Hematopoietic multipotent progenitor cell (in vitro differentiated cells): ENCODE data around the gene TM4SF20. TPM values are rescaled to one million over a fixed set of nuclear protein-coding genes. Genes with fewer than 3 reads are reported as not detected.

Experiments
- DNase-seq, 3 donors: peaks; one replicate each; pipeline ENCODE4 v3.0.0-alpha.2; 2011 to 2015; ENCODE audit warnings: low read depth in 2 of 3, low spot score in 2 of 3
- total RNA-seq: library from RNA; depleted of rRNA; stranded (reverse); fragments of >200 nt; gene quantifications from one replicate; pipeline ENCODE4 v1.2.3, GENCODE V29; 2012

The TM4SF20 gene, protein sequence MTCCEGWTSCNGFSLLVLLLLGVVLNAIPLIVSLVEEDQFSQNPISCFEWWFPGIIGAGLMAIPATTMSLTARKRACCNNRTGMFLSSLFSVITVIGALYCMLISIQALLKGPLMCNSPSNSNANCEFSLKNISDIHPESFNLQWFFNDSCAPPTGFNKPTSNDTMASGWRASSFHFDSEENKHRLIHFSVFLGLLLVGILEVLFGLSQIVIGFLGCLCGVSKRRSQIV
- total RNA-seq: not detected

DNA sequence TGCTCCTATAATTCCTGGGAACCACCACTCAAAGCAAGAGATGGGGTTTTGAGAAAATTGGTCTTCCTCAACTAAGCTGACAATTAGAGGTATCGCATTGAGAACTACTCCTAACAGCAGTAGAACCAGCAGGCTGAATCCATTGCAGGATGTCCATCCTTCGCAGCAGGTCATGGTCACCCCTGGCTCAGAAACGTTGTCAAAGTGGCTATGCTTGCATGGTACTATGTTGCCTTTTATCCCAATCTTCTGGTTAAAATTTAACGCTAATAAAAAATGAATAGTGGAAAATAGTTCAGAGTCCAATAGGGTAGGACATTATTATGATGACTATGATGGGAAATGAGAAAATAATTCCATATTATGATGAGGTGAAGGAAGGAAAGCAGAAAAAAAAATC, at the start of gene TM4SF20:
Gene TM4SF20, minus strand, starts transcription at position 212 of the 400 bp plus-strand sequence. Its CDS starts 38 bp downstream, at position 174.
- no peak for DNase-seq

DNA sequence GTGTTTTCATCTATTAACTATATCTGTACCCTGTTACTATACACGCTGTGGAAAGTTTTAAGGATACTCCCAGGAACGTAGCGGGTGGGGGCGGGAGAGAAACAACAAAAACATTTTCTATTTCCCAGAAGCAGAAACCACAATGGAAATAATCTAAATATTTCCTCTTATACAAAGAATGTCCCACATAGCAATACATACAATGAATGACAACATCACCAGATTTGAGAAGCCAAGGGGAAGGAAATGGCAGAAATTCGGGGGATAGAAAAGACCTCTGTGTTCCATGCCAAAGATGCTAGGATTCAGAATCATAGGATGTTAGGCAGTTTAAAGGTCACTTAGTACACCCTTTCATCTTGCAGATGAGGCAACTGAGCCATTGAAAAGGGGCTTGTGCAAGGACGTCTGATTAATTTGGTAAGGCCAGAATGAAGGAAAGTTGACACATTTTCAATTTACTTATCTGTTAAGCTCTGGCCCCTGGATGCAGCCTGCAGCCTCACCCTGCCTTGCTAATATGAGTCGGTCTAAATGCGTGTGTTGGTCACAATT, 49.7 kb upstream of the TM4SF20 start:
- no peak for DNase-seq

DNA sequence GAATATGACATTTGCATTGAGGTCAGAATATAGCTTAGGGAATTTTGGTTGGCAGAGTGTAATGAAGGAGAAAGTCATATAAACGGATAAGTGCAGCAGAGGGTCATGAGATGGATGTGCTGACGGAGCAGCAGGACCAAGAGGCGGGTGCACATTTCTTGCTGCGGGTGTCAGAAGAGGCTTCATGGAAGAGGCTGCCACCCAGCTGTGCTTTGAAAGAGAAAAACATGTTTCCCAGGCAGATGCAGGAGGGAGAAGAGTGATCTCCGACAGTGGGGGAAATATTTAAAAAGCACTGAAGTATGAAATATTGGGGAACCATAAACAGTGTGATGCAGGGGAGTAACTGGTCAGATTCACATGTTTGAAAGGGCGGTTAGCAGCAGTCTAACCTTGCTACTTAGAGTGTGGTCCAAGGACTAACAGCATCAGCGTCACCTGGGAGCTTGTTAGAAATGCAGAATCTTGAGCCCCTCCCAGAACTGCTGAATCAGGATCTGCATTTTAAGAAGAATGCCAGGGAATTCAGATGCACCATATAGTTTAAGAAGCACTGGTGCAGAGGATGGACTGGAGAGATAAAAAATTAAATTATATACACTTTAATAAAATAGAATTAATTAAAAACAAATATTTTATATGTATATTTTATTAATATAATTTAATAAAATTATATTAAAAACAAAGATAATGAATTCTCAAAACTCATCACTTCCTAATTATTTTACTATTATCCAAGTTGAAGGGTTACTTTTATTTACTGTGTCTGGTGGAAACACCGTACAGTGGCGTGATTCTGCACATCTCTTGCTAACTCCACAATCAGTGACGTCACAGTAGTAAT, 44.8 kb upstream of the TM4SF20 start:
- no peak for DNase-seq

DNA sequence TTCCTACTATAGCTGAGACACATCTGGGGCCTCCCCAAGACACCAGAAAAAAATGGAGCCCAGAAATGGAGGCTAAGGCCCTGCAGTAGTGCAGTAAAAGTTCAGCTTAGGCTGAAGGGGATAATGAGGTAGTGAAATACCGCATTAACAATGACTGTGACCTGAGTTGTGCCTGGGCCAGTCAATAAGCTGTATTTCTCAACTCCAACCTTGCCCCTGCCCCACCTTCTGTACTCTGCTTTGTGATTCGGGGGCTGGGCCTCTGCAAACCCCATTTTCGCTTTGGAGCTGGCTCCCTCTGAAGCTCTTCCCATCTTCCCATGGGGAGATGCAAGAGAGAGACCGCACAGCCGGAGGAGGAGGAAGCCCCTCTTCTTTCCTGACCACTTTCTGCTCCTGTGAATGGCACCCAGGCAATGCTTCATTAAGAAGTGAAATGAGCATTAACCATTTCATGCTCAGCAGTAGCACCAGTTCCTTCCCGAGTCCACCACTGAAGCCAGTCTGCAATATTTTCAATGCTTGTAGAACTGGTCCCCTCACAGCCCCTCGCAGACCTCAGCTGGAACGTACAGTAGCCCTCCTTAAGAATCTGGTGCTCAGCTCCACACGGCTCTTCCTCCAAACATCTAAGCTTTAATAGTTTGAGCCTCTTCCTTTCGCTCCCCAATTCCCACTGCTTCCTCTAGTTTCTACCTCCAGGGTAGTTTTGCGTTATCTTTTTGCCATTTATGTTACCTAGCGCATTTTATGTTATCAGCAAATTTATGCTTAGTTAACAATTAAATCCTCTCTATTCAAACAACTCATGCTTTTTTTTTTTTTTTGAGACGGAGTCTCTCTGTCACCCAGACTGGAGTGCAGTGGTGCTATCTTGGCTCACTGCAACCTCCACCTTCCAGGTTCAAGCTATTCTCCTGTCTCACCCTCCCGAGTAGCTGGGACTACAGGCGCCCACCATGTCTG, 41.3 kb upstream of the TM4SF20 start:
- DNase-seq: no peak

DNA sequence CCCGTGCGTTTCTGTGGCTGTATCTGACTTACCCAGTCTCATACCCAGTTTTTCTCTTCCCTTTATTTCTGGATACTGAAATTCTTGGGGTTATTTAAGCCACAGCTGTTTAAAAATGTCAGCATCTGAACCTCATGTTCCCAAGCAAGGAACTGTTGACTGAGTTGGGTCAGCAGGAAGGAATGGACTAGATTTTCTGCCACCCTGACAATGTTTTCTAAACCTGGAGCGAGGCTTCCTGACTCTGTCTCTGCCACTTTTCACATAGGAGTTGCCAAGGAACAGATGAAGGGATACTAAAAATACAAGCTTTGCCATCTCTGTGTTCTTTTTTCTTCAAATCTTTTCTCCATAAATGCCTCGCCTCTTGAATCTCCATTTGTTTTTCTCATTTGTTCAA, 37.6 kb upstream of the TM4SF20 start:
- DNase-seq: no peak

DNA sequence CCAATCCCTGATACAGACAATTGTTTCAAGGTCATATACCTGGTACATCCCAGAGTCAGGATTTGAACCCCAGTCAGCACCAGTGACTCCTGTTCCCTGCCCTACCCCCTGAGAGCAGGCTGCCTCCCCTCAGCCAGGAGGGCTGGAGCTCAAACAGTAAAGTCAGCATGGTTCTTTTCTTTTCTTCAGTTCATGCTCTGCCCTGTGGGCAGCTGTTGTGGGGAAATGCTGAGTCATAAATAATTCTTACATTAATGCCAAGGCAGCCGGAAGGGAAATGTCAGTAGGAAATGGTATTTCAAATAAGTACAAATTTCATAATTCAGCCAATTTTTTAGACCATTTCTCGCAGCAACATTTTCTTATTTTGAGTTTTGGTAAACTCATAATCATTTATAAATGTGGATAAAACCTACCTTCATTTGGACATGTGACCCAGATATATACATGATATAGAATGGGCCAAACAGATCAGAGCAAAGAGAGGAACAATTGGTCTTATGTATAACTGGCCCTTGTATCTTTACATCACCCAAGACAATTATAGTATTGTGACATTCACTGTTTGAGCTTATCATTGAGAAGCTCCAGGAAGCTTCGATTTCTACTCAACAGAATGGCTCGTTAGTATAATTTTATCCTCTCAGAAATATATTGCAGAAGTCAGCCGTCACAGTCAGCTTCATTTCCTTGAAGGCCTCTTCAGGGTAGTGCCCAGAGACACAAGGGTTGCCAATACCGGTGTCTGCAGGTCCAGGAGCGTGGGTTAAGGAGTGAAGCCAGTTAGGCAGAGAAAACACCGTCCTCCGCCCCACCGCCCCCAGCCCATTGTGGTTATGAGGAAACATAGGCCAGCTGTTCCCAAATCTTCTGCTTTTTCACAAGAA, 36.7 kb upstream of the TM4SF20 start:
- DNase-seq: peak in 2 of 3 donors; percentile 58 to 70

DNA sequence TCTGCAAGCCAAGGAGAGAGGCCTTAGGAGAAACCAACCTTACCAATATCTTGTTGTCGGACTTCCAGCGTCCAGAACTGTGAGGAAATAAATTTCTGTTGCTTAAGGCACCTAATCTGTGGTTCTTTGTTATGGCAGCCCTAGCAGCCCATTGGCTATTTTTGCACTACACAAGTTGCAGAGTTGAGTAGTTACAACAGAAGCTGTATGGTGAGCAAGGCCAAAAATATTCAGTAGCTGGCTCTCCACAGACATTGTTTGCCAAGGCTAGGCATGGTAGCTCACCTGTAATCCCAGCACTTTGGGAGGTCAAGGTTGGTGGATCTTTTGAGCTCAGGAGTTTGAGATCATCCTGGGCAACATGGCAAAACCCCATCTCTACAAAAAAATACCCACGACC, 35.7 kb upstream of the TM4SF20 start:
- no peak for DNase-seq

DNA sequence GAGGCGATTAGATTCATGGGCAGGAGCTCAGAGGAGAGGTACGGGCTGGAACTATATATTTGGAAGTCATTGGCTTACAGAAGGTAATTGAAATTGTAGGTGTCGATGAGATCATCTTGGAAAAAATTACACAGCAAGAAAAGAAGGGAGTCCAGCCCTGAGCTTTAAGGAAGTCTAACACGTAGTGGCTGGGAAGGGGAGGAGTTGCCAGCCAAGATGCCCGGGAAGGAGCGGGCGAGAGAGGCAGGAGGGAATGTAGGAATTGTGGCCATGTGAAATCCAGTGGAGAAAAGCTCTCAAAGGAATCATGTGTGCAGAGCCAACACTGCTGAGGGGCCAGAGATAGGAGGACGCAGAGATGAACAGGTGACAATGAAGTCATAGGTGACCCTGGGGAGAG, 34.3 kb upstream of the TM4SF20 start:
- no peak for DNase-seq

DNA sequence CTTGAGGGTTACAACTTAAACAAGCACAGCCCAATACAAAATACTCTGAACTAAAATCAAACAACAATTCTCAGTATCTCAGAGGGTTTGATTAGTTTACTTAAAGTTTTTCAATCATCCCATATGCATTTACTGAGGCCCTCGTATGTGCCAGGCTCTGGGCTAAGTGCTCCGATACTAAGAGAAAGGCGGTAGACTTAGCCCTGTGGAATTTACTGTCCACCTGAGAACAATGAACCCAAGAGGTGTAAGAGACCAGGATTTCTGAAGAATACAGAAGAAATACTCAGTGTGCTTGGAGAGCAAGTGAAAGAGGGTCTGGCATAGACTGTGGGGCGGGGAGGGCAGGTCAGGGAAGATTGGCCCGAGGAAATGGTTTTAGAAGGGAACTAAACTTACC, 33.8 kb upstream of the TM4SF20 start:
- no peak for DNase-seq

DNA sequence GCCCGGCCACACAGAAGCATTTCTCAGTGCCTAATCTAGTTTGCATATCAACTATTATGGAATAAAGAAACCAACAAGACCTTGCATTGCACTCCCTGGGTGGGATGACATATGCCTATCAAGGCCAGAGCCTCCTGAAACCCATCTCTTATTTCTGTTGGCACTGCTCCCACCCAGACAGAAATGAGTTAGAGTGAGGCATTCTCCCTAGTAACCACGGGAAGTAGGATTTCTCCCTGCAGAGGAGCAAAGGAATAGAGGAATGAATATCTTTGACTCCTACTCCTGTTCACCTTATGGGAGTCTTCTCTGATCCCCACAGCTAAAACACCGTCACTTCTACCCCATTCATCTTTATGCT, 32.9 kb upstream of the TM4SF20 start:
- no peak for DNase-seq

DNA sequence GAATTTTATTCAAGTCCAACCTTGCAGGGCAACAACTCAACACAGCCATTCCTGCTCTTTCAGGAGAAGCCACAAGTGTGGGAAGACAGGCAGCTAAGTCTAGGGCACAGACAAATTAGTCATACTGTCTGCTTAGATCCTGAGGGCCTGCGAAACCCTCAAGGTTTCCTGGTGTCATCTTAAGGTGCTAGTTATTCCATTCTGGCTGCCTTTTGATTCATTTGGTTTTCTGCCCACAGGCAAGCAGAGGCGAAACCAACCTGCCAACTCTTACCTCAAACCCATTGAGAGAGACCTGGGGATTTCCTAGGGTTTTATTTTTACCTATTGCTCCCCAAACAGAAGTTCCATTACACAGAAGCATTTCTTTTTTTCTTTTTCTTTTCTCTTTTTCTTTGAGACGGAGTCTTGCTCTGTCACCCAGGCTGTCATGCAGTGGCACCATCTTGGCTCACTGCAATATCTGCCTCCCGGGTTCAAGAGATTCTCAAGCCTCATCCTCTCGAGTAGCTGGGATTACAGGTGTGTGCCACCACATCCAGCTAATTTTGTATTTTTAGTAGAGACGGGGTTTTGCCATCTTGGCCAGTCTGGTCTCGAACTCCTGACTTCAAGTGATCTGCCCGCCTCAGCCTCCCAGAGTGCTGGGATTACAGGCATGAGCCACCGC, 32.3 kb upstream of the TM4SF20 start:
- no peak for DNase-seq

DNA sequence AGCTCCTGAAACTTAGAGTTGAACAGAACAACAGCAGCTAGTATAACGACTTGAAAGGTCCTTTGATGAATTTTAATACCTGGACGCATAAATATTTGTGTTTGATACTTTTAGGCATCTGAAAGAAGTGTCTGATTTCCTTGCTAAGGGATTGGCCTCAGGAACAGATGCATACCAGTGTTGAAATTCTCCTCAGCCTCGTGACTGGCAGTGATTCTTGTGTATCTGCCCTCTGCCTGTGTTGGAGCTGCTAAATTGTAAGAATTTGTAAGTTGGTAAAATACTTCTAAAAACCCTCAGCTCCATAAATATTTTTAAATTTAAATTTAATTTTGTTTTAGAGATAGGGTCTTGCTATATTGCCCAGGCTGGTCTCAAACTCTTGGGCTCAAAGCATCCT, 31.1 kb upstream of the TM4SF20 start:
- DNase-seq: no peak

DNA sequence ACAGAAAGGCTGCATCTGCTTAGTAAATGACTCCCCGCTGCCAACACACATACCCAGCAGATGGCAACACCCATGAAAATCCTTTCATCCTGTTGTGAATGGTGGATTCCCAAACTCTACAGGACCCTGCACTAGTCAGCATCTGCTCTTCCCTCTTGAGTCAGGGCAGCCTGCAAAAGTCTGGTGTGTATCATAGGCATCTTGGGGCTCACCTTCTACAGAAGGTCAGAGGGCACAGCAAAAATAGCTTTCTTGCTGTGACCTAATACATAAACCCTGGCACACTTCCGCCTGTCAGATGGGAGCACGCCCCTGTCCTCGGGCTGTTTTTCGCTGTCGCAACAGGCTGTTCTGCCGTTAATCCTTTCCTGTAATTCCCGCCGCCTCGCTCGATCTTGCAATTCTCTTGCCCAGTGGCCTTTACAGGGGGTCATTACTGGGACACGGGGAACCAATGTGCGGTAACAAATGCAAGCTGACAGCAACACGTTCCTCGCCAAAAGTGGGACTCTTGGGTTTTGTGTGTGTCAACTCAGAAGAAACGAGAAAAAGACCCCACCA, 28.6 kb upstream of the TM4SF20 start:
- DNase-seq: no peak

DNA sequence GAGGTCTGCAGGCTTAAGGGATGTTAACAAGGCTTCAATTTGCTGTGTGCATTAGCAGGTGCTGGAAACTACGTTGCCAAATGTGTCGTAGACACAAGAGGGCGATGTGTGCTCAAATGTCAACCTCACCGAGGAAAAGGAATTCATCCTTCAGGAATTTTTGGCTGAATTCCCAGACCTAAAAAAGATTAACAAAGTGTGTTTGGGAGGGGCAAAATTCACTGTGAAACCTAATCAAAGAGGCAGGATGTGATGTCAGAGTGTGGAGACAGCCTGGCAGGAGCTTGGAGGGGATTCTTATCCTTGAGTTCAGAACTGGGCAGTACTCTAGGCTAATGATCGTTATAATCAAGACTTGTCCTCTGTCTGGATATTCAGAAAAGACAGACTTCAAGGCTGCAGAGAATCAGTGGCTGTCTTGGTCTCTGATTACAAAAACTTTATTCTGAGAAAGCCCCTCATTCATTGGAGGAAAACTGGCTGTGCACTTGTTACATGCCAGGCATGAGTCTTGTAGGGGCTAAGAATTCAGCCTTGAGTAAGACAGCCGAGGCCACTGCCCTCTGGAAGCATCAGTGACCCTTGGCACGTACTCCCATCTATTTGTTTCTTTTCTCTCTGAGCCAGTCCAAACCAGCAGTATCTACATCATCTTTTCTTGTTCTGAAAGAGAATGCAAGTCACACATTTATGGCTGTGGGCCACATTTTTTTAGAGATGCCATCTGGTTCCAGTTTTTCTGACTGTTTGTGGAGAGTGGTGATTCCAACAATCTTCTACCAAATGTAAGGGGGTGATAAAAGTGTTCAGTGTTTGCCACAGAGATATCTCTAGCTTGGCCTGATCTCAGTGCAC, 27.3 kb upstream of the TM4SF20 start:
- peak in 2 of 3 donors; percentile 60 to 90 for DNase-seq

DNA sequence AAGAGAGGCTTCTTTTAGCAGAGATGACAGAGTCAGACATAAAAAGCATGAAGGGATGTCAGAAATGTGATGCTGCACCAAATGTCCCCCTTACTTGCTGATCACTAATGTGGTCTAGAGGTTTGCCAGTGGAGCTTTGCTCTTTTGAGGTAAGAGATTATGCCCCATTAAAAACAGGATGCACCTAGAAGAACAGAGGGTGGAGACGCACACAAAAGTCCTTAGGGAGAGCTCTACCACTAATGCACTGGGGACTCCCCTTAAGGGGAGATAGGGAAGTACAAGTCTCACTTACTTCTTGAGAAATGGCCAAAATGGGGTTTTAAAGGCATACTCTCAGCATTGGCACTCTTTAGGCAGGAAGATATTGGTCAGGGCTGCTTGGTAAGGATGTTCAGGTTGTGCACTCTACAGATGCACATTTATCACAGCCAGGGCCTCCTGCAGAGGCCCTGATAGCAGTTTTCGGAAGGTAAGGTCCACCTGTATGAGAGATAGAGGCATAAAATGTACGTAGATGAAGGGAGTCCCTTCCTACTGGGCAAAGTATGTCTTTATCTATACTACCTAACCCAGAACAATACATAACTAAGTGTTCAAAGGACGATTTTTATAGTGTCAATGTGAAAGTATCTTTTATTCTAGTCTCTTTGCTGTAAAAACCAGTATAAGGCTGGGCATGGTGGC, 25.6 kb upstream of the TM4SF20 start:
- no peak for DNase-seq

DNA sequence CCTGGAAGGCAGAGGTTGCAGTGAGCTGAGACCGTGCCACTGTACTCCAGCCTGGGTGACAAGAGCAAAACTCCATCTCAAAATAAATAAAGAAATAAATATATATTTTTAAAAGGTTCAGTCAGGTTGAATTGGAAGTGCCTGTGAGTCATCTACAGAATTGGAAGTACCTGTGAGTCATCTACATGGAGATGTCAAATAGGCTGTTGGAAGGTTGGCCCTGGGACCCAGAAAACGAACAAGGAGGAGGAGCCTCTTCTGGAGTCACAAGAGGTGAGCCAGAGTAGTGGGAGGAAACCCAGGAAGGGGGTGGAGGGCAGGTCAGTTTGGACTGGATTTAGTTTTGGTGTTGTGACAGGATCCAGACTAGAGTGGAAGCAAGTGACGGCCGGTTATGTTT, 23.9 kb upstream of the TM4SF20 start:
- no peak for DNase-seq

DNA sequence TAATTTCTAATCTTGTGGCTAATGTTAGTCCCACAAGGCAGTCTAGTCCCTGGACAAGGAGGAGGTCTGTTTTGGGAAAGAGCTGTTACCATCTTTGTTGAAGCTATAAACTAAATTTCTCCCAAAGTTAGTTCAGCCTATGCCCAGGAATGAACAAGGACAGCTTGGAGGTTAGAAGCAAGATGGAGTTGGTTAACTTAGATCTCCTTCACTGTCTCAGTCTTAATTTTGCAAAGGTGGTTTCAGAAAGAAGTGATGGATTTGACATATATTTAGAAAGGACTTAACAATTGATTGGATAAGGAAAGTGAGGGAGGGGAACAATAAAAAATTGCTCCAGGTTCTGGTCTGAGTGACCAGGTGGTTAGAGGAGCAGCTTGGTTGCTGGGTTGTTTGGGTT, 23.2 kb upstream of the TM4SF20 start:
- no peak for DNase-seq

DNA sequence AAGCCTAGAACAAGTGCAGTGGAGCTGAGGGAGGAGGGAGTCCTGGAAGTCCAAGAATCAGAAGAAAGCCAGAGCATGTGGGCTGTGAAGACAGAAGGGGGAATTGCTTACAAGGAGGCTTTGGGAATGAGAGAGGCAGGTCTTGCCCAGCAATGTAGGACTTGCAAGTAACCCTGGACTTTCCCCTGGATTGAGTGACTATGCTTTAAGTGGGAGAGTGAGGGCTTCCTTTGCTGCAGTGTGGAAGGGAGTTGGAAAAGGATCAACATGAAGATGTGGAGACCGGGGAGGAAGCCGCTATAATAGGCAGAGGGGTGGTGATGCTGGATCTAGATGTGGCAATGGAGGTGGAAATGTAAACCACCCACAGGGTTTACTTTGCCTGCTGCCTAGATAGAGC, 22.4 kb upstream of the TM4SF20 start:
- no peak for DNase-seq
